Occipital lobe (tissue), 2 donors: ENCODE data around the gene KIAA1671. TPM values are rescaled to one million over a fixed set of nuclear protein-coding genes. Genes with fewer than 3 reads are reported as not detected.

Source experiments
- DNase-seq: peaks from one replicate; lab custom pipeline; 2025; lab: John Stamatoyannopoulos, UW
- total RNA-seq: library from RNA; depleted of rRNA; stranded (reverse); fragments of >200 nt; gene quantifications from one replicate; pipeline ENCODE4 v1.2.3, GENCODE V29; 2014

KIAA1671 gene
- total RNA-seq, 1 donor from 2014 or later: 5.0 TPM

- DNase-seq: no peak
Observed at GRCh38 chr22:25143156-25144076, 190.9 kb downstream of the KIAA1671 start.

GRCh38 chr22:25144522-25144921 is 192.0 kb downstream of the KIAA1671 start:
- no peak for DNase-seq

- no peak for DNase-seq
Observed at GRCh38 chr22:25146307-25146706, 193.8 kb downstream of the KIAA1671 start.

- no peak for DNase-seq
Observed at GRCh38 chr22:25146906-25147641, 194.6 kb downstream of the KIAA1671 start.

- DNase-seq: no peak
Observed at GRCh38 chr22:25147642-25147928, 195.1 kb downstream of the KIAA1671 start.

- no peak for DNase-seq
Observed at GRCh38 chr22:25148149-25148691, 195.7 kb downstream of the KIAA1671 start.

GRCh38 chr22:25149014-25149413 is 196.5 kb downstream of the KIAA1671 start:
- DNase-seq: no peak

- DNase-seq: no peak
Observed at GRCh38 chr22:25153961-25154666, 201.6 kb downstream of the KIAA1671 start.

GRCh38 chr22:25154667-25154999 is 202.1 kb downstream of the KIAA1671 start:
- DNase-seq: no peak

- DNase-seq: no peak
Observed at GRCh38 chr22:25156736-25157135, 204.2 kb downstream of the KIAA1671 start.

GRCh38 chr22:25159028-25159427 is 206.5 kb downstream of the KIAA1671 start:
- peak; percentile 39 for DNase-seq

- DNase-seq: no peak
Observed at GRCh38 chr22:25160120-25160996, 207.8 kb downstream of the KIAA1671 start.

- DNase-seq: no peak
Observed at GRCh38 chr22:25161017-25161915, 208.8 kb downstream of the KIAA1671 start.

- DNase-seq: no peak
Observed at GRCh38 chr22:25161916-25162530, 209.5 kb downstream of the KIAA1671 start.

- DNase-seq: no peak
Observed at GRCh38 chr22:25162561-25162960, 210.0 kb downstream of the KIAA1671 start.

GRCh38 chr22:25165785-25166184 is 213.3 kb downstream of the KIAA1671 start:
- DNase-seq: no peak

- no peak for DNase-seq
Observed at GRCh38 chr22:25166266-25167040, 213.9 kb downstream of the KIAA1671 start.

- no peak for DNase-seq
Observed at GRCh38 chr22:25167082-25167481, 214.6 kb downstream of the KIAA1671 start.
